ENCODE results near the gene PLXNA4.

Gene PLXNA4

DNA sequence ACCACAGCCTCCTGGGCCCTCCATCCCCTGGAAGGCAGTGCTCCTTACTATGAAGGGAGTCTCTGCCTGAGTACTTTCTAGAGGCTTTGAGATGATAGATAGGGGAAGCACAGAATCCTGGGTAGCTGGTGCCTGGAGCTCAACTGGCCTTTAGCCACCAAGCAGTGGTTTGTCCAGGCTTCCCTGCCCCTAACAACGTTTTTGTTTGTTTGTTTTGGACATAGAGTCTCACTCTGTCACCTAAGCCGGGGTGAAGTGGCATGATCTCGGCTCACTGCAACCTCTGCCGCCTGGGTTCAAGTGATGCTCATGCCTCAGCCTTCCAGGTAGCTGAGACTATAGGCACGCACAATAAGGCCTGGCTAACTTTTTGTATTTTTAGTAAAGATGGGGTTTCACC, 289.4 kb downstream of the PLXNA4 start:
- Histone ChIP-seq H2BK15ac (ENCODE audit: low read depth, poor library complexity, severe bottlenecking) (no peak overlapping the region), H2AFZ (ENCODE audit: low read depth, low read length) (no peak overlapping the region), H2AK5ac (ENCODE audit: low read length, severe bottlenecking) (no peak overlapping the region), H3K4me1 (ENCODE audit: control insufficient read depth, insufficient read depth, low read depth, low read length) (no peaks in the 10 kb centered on the region), H3K79me1 (replicated peaks; ENCODE audit: low read length, poor library complexity, severe bottlenecking) (no peaks in the 10 kb centered on the region), H2BK5ac (ENCODE audit: low read depth, low read length, poor library complexity, severe bottlenecking) (no peak overlapping the region), H3K4me3 (ENCODE audit: insufficient read depth in 1 of 2, low read depth in 1 of 2, low read length in 2 of 2) (no peak overlapping the region), H4K8ac (ENCODE audit: low read length) (no peak overlapping the region), H3K23ac (ENCODE audit: low read length in 2 of 2) (no peak overlapping the region), H2BK12ac (ENCODE audit: low read length in 2 of 2) (no peak overlapping the region), H3K27me3 (ENCODE audit: control insufficient read depth in 1 of 2, insufficient read depth in 1 of 2, low read length in 2 of 2) (peaks cover 0 to 3% of the 10 kb centered on the region in 2 experiments), H3K27ac (ENCODE audit: low read length, poor library complexity, severe bottlenecking) (no peak overlapping the region), H3K14ac (ENCODE audit: low read length in 2 of 2) (no peak overlapping the region), H3K4me2 (ENCODE audit: low read length, poor library complexity, severe bottlenecking) (no peak overlapping the region), H3K4ac (ENCODE audit: low read depth in 1 of 2, low read length in 2 of 2) (no peak overlapping the region), H3K36me3 (ENCODE audit: control insufficient read depth in 1 of 2, insufficient read depth in 2 of 2, low read depth in 1 of 2, low read length in 2 of 2) (no peaks in the 10 kb centered on the region), H3K9ac (ENCODE audit: low read length) (no peak overlapping the region), H3K18ac (ENCODE audit: low read depth in 1 of 2, low read length in 2 of 2) (no peak overlapping the region), H4K91ac (ENCODE audit: low read length) (no peak overlapping the region), H3K9me3 (ENCODE audit: control insufficient read depth, low read length) (no peaks in the 10 kb centered on the region), H2BK120ac (ENCODE audit: low read depth, low read length) (no peak overlapping the region)
- 76% methylated on average over 5 of the region's 5 CpGs for WGBS
- no peak for DNase-seq

DNA sequence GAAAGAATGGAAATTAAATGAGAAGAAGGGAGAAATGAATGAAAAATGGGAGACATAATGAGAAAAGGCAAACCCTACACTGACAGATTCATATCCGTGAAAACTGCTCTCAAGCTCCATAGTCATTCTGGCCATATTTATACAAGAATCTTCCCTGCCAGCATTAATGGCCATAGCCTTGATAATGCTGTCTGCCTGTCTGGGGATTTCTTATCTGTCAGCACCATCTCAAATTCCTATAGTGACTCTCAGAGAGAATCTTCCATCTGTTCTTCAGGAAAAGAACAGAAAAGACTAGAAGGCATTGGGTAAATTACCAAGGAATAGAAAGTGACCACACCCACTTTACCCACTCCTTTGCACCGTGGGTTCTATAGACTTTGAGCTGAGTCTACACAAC, 295.9 kb downstream of the PLXNA4 start:
- no peaks in the 10 kb centered on the region for H3K27me3 ChIP-seq (ENCODE audit: control insufficient read depth in 1 of 2, insufficient read depth in 1 of 2, low read length in 2 of 2)
- peaks cover 2% of the 10 kb centered on the region for H3K4me1 ChIP-seq (ENCODE audit: control insufficient read depth, insufficient read depth, low read depth, low read length)
- H4K91ac ChIP-seq (ENCODE audit: low read length), result no peak overlapping the region
- H2AFZ ChIP-seq (ENCODE audit: low read depth, low read length), result no peak overlapping the region
- H3K79me1 ChIP-seq (replicated peaks; ENCODE audit: low read length, poor library complexity, severe bottlenecking), result no peaks in the 10 kb centered on the region
- H2BK120ac ChIP-seq (ENCODE audit: low read depth, low read length), result no peak overlapping the region
- no peak overlapping the region for H2AK5ac ChIP-seq (ENCODE audit: low read length, severe bottlenecking)
- H4K8ac ChIP-seq (ENCODE audit: low read length), result no peak overlapping the region
- 72% methylated on average over 1 of the region's 2 CpGs for WGBS
- H2BK5ac ChIP-seq (ENCODE audit: low read depth, low read length, poor library complexity, severe bottlenecking), result no peak overlapping the region
- H2BK12ac ChIP-seq (ENCODE audit: low read length in 2 of 2), result no peak overlapping the region
- H3K23ac ChIP-seq (ENCODE audit: low read length in 2 of 2), result no peak overlapping the region
- H3K18ac ChIP-seq (ENCODE audit: low read depth in 1 of 2, low read length in 2 of 2), result no peak overlapping the region
- H3K4me2 ChIP-seq (ENCODE audit: low read length, poor library complexity, severe bottlenecking), result no peak overlapping the region
- H2BK15ac ChIP-seq (ENCODE audit: low read depth, poor library complexity, severe bottlenecking), result no peak overlapping the region
- H3K9me3 ChIP-seq (ENCODE audit: control insufficient read depth, low read length), result no peaks in the 10 kb centered on the region
- DNase-seq, result peak; percentile 5
- no peak overlapping the region for H3K4ac ChIP-seq (ENCODE audit: low read depth in 1 of 2, low read length in 2 of 2)
- no peak overlapping the region for H3K14ac ChIP-seq (ENCODE audit: low read length in 2 of 2)
- H3K4me3 ChIP-seq (ENCODE audit: insufficient read depth in 1 of 2, low read depth in 1 of 2, low read length in 2 of 2), result no peak overlapping the region
- no peak overlapping the region for H3K27ac ChIP-seq (ENCODE audit: low read length, poor library complexity, severe bottlenecking)
- H3K36me3 ChIP-seq (ENCODE audit: control insufficient read depth in 1 of 2, insufficient read depth in 2 of 2, low read depth in 1 of 2, low read length in 2 of 2), result no peaks in the 10 kb centered on the region
- no peak overlapping the region for H3K9ac ChIP-seq (ENCODE audit: low read length)

DNA sequence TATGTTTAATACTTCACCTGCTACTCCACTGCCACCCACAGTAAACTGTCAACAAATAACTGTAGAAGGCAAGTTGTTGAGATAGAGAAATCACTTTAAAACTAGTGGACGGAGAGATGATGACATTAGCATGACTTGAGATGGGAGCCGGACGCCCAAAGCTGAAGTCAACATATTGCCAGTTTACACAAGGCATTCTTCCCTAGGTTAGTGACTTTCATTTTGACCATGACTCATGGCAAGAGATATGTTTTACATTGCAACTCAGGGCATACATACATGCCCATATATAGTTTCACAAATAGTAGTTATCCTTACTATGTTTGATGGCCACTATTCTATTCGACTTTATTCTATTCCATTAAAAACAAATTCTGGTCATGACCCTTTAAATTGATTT, 296.6 kb downstream of the PLXNA4 start:
- Histone ChIP-seq H2BK5ac (ENCODE audit: low read depth, low read length, poor library complexity, severe bottlenecking) (no peak overlapping the region), H3K4me3 (ENCODE audit: insufficient read depth in 1 of 2, low read depth in 1 of 2, low read length in 2 of 2) (no peak overlapping the region), H2AFZ (ENCODE audit: low read depth, low read length) (no peak overlapping the region), H2BK120ac (ENCODE audit: low read depth, low read length) (no peak overlapping the region), H3K27ac (ENCODE audit: low read length, poor library complexity, severe bottlenecking) (no peak overlapping the region), H3K14ac (ENCODE audit: low read length in 2 of 2) (no peak overlapping the region), H3K9me3 (ENCODE audit: control insufficient read depth, low read length) (no peaks in the 10 kb centered on the region), H3K27me3 (ENCODE audit: control insufficient read depth in 1 of 2, insufficient read depth in 1 of 2, low read length in 2 of 2) (no peaks in the 10 kb centered on the region), H3K79me1 (replicated peaks; ENCODE audit: low read length, poor library complexity, severe bottlenecking) (no peaks in the 10 kb centered on the region), H3K9ac (ENCODE audit: low read length) (no peak overlapping the region), H3K4me2 (ENCODE audit: low read length, poor library complexity, severe bottlenecking) (no peak overlapping the region), H4K8ac (ENCODE audit: low read length) (no peak overlapping the region), H3K4ac (ENCODE audit: low read depth in 1 of 2, low read length in 2 of 2) (no peak overlapping the region), H3K23ac (ENCODE audit: low read length in 2 of 2) (no peak overlapping the region), H3K4me1 (ENCODE audit: control insufficient read depth, insufficient read depth, low read depth, low read length) (peaks cover 2% of the 10 kb centered on the region), H2BK15ac (ENCODE audit: low read depth, poor library complexity, severe bottlenecking) (no peak overlapping the region), H2BK12ac (ENCODE audit: low read length in 2 of 2) (no peak overlapping the region), H3K18ac (ENCODE audit: low read depth in 1 of 2, low read length in 2 of 2) (no peak overlapping the region), H3K36me3 (ENCODE audit: control insufficient read depth in 1 of 2, insufficient read depth in 2 of 2, low read depth in 1 of 2, low read length in 2 of 2) (no peaks in the 10 kb centered on the region), H4K91ac (ENCODE audit: low read length) (no peak overlapping the region), H2AK5ac (ENCODE audit: low read length, severe bottlenecking) (no peak overlapping the region)
- peak; percentile 62 for DNase-seq
- WGBS, result 19% methylated on average over 4 of the region's 4 CpGs

DNA sequence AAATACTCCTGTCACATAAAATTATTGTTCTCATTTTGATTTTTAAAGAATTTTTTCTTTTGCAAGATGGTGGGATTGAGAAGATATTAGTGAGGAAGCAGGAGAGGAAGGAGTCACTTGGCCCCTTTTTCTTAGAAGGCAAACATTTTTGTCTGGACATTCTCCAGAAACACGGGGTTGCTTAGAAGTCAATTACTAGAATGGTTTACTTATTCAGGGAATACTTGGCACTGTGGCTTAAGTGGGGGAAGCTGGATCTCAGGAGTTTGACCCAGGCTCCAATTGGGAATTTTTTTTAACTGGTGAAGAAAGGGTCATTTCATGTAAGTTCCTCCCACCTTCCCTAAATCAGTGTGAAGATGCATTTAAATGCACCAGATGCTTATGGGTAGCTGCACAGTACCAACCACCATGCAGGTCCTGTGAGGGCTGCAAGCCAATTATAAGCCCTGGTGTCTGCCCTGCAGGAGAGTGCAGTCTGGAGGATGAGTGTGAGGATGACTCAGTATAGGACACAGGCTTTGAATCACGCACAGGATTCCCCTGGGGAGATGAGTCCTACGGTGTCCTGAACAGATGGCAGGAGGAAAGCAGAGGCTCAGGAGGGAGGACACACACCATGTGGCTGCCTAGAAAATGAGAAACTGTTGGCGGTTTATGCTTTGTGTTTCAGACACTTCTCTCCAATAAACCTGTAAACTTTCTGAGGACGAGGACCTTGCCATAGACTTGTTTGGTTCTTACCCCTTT, 299.1 kb downstream of the PLXNA4 start:
- H3K4me3 ChIP-seq (ENCODE audit: insufficient read depth in 1 of 2, low read depth in 1 of 2, low read length in 2 of 2), result no peak overlapping the region
- 16% methylated on average over 5 of the region's 5 CpGs for WGBS

More for the DNA sequence above, 299.1 kb downstream of the PLXNA4 start:
- Histone ChIP-seq H2BK120ac (ENCODE audit: low read depth, low read length) (no peak overlapping the region), H3K4ac (ENCODE audit: low read depth in 1 of 2, low read length in 2 of 2) (no peak overlapping the region), H2BK5ac (ENCODE audit: low read depth, low read length, poor library complexity, severe bottlenecking) (no peak overlapping the region), H3K79me1 (replicated peaks; ENCODE audit: low read length, poor library complexity, severe bottlenecking) (no peaks in the 10 kb centered on the region), H3K27me3 (ENCODE audit: control insufficient read depth in 1 of 2, insufficient read depth in 1 of 2, low read length in 2 of 2) (no peaks in the 10 kb centered on the region), H3K4me1 (ENCODE audit: control insufficient read depth, insufficient read depth, low read depth, low read length) (peaks cover 2% of the 10 kb centered on the region), H3K18ac (ENCODE audit: low read depth in 1 of 2, low read length in 2 of 2) (no peak overlapping the region), H3K4me2 (ENCODE audit: low read length, poor library complexity, severe bottlenecking) (no peak overlapping the region), H4K8ac (ENCODE audit: low read length) (no peak overlapping the region), H4K91ac (ENCODE audit: low read length) (no peak overlapping the region), H2AK5ac (ENCODE audit: low read length, severe bottlenecking) (no peak overlapping the region), H3K9me3 (ENCODE audit: control insufficient read depth, low read length) (no peaks in the 10 kb centered on the region), H2BK12ac (ENCODE audit: low read length in 2 of 2) (no peak overlapping the region), H3K23ac (ENCODE audit: low read length in 2 of 2) (no peak overlapping the region), H3K36me3 (ENCODE audit: control insufficient read depth in 1 of 2, insufficient read depth in 2 of 2, low read depth in 1 of 2, low read length in 2 of 2) (no peaks in the 10 kb centered on the region), H2AFZ (ENCODE audit: low read depth, low read length) (no peak overlapping the region), H3K9ac (ENCODE audit: low read length) (no peak overlapping the region), H2BK15ac (ENCODE audit: low read depth, poor library complexity, severe bottlenecking) (peak overlapping the region; percentile 19), H3K14ac (ENCODE audit: low read length in 2 of 2) (no peak overlapping the region), H3K27ac (ENCODE audit: low read length, poor library complexity, severe bottlenecking) (no peak overlapping the region)
- peak; percentile 86 for DNase-seq
